ENCODE measurements around the gene PAXIP1.

- TF ChIP-seq CTCF (IDR thresholded peaks at IDR 0.05) (no peak), POLR2A (IDR thresholded peaks at IDR 0.05) (no peak)
Observed at GRCh38 chr7:154997840-154998370, 5.0 kb downstream of the PAXIP1 start.

Measured in heart left ventricle (tissue), 13 donors.